Cerebellar nuclear complex (tissue), 1 donor: Measurements from ENCODE around the gene XRN2.
"Not testable (repeated sequence)": the region's sequence is repeated elsewhere in the genome, so short reads cannot be mapped to it uniquely, and the experiment has no call there.

Source experiments
- DNase-seq, 2 experiments: peaks; one replicate each; lab custom pipeline; 2025; lab: John Stamatoyannopoulos, UW

The XRN2 gene

GRCh38 chr20:21387528-21387927, 84.4 kb downstream of the XRN2 start:
- no peak for DNase-seq

DNA sequence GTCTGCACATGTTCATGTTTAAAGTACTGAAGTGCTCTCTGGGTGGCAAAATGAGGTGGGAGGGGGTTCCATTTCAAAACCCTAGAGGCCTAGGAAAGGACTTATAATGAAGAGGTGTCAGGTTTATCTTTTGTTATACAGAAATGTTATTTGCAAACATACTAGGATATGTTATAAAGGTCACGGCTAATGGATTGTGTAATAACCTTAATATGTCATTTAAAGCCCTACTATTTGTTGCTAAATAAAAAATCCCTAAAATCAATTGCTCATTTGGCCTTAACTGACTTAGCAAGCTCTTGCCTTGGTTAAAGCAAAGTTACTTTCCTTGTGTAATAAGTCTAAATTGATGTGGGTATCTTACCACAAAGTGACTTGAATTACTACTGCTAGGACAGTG, 85.4 kb downstream of the XRN2 start:
- DNase-seq = no peak

GRCh38 chr20:21389368-21389767, 86.2 kb downstream of the XRN2 start:
- DNase-seq = no peak

- no peak for DNase-seq
These were observed 87.6 kb downstream of the XRN2 start for GRCh38 chr20:21390768-21391167.

DNA sequence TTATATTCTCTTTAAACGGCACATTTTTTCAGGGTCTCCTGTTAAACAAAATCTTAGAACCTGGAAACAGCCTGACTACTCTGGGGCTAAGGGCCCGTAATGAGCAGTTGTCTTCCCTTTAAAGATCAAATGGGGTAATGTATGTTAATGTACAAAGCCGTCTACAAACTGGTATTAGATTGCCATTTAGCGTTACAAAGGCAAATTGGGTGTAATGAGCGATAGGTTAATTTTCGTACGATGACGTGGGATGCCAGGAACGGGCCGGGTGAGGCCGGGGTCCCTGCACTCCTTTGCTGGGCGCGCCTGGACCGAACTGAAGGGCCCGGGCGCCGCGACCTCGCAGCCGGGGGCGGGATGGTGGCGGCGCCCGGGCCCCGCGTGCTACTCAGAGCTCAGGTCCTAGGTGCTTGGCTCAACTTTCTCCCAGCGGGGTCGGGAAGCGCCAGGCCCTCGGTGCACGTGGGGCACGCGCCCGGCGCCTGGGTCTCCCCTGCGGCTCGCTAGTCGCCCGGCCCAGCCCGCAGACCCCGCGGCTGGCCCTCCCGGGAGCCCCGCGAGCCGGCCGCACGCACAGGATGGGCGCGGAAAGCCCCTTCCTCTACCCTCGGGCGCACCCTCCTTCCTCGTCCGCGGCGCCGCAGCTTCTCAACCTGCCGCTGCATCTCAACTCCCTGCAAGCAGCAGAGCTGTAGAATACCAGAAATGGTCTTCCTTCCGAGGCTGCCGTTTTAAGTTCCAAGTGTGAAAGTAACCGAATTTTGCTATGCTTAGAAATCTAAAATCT, 88.2 kb downstream of the XRN2 start:
- no peak for DNase-seq

GRCh38 chr20:21391972-21392352, 88.8 kb downstream of the XRN2 start:
- DNase-seq = no peak

DNA sequence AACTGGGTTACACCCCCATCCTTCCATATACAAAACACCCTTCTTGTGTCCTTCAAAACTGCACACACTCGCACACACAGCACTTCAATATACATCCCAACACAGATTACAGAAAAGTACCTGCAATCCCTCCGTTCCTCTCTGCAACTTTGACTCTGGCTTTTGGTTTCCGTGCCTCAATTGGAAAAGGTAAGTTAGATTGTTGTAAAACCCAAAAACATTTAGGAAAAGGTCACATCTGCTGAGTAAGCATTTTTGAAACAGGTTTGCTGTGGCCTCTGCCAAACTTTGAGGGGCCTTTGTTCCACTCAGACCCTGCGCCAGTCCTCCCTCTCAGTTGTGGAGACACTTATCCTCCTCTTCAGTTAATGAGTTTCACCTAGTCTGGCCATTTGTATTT, 90.0 kb downstream of the XRN2 start:
- no peak for DNase-seq

DNA sequence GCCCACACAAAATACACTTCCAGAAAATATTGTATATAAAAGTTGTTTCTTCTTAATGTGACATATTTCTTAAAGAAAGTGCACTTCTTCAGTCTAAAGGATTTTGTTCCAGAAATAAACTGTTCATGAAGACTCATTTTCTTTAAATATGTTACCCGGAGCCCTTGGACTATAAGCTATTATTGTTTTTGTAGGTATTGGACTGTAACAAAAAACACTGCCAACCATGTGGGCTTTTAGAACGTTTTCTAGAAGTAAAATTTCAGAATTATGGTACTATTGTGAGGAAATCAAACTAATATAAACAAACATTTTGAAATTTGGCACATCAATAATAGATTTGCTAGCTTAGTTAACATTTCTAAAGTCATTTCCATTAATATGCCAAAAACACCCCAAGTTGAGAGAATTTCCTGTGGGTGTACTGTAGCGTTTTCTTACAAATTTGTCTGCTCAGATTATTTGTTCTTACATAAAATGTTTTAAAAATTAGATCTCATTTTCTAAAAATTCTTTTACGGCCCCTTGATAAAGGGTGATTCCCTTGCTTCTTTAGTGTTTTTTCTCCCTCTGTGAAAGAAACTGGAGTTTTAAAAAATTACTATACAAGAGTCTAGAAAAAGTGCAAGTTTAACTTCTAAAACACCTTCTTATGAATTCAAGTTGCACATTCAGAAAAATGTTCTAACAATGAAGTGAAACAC, 90.8 kb downstream of the XRN2 start:
- DNase-seq = no peak

DNA sequence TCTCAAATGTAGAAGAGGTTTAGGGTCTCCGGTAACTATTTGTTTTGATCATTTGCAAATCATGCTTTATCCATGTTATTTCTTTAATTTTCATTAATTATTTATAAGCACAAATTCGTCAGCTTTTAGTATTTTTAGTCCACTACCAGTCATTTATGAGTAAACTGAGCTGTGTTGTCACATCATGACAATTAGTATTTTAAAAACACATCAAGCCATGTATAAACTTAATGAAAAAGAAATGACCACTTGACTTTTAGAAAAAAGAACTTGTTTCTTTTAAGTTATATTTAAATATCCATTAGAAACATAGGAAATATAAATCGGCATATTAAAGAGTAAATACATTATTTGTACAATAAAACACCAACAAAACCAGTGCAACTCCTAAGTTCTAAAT, 91.4 kb downstream of the XRN2 start:
- no peak for DNase-seq

DNA sequence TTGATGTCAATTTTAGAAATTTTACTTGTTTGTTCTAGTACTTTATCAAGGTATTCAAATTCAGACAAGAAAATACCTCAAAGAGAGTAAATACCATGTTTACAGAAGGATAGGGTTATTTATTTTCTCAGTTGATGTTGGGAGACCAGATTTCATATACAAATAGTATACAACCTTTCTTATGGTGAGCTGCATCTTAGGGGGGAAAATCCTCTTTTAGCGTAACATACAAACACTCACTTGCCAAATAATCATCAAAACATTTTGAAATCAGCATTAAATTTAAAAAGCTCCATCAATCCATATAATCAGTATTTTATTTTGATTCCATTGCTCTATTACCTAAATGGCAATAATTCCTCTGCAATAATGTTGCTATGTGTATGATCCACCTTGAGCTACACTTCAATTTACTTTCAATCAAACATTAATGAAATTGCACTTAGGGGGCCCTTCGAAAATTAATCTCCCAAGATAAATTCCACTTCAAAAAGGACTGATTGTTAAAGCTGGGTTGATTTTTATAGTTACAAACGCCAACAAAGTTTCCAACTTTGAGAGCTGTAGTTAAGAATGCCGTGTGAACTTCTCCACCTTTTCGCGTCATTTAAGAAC, 92.0 kb downstream of the XRN2 start:
- no peak for DNase-seq

DNA sequence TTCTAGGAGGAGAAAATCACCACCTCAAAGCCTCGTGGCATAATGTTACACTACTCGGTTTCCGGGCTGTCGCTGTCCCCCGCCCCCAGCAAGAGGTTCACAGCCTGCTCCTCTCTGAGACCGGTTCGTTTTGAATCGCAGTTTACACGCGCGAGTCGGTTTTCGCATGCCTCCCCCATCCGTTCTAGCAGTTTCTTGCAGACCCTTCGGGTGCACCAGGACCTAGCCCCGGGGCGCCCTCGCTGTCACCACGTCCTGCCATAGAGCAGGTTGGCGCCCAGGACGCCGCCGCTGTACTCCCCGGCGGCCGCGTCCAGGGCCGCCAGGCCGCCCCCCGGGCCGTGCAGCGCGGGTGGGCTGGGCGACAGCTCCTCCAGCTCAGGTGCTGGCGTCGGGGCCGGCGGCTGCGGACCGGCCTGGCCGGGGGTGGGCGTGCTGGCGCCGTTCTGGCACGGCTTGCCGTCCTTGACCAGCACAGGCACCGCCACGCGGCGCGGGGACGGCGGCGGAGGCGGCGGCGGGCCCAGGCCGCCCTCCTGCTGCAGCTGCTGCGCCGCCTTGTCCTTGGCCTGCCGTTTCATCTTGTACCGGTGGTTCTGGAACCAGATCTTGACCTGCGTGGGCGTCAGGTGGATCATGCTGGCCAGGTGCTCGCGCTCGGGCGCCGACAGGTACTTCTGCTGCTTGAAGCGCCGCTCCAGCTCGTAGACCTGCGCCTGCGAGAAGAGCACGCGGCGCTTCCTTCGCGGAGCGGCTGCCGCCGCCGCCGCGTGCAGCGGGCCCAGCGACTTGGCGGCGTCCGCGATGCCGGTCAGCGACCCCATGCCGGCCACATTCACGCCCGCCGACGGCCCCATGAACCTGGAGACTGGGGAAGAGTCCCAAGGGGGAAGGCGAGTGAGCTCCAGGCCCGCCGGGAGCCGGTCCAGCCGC, 92.8 kb downstream of the XRN2 start:
- DNase-seq = no peak

DNA sequence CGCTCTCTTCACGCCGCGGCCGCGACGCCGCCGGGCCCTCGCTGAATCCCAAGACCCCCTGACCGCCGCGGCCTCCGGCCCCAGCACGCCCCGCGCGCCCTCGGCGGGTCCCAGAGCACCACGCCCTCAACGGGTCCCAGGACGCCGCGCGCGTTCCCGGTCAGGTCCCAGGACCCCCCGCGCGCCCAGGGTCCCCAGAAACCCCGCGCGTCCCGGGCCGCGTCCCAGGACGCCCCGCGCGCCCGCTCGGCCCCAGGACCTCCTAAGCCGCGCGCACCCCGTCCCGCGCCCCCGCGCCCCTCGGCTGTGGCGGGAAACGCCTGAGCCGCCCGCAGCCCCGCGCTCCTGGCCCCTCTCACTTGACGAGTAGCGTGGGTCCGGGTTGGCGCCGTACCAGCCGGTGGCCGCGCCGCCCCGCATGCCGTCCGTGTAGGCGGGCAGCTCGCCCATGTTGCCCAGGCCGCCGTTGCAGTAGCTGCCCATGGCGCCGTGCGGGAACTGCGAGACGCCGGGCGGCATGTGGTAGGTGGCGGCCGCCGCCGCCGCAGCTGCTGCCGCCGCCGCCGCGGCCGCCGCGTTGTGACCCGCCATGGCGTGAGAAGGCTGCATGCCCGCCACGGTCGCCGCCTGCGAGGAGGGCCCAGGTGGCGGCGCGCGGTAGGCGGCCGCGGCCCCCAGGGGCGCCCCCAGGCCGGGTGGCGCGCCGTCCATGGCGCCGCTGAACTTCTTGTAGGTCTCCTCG, 93.6 kb downstream of the XRN2 start:
- no peak for DNase-seq

DNA sequence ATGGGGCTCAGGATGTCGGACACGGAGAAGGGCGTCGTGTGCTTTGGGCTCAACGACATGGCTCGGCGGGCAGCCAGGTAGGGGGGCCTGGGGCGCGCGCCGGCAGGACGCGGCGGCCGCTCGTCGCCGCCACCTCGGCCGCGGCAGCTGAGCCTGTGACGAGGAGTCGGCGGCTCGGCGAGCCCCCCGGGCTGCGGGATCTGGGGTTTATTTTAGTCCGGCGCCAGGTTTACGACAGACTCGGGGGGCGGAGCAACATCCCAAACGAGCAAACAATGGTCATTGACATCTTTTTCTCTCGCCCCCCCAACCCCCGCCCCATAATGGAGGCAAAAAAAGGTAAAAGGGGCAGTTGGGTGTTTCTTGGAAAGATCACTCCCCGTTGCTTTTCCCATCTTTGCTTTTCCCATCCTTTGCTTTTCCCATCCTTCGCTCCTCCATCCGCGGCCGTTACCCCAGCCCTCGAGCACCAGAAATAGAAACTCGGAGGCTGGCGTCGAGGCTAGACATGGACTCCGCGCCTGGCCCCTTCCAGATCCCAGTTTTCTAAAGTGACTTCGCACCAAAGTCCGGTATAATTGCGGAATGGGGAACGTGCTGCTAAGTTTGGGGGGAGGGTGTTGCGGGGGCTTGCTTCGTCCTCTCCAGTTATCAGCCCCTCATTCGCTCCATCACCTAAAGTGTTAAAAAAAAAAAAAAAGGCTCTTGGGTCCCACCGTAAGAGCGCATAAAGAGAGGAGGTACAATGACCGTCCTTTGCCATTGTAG, 94.4 kb downstream of the XRN2 start, which contains the start of gene NKX2-4:
Gene NKX2-4, minus strand, starts transcription at position 186 of the 768 bp plus-strand sequence. Its CDS starts 127 bp downstream, at position 59.
- no peak for DNase-seq

GRCh38 chr20:21398109-21399004, 95.2 kb downstream of the XRN2 start:
- DNase-seq = no peak

GRCh38 chr20:21399005-21399475, 95.9 kb downstream of the XRN2 start:
- DNase-seq = no peak

DNA sequence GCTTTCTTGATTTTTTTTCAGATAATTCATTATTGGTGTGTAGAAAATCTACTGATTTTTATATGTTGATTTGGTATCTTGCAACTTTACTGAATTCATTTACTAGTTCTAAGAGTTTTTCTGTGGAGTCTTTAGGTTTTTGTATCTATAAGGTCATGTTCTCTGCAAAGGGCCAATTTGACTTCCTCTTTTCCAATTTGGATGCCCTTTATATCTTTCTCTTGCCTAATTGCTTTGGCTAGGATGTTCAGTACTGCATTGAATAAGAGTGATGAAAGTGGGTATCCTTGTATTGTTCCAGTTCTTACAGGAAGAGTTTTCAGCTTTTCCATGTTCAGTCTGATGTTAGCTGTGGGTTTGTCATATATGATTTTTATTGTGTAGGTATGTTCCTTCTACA, 108.6 kb downstream of the XRN2 start:
- DNase-seq = no peak

DNA sequence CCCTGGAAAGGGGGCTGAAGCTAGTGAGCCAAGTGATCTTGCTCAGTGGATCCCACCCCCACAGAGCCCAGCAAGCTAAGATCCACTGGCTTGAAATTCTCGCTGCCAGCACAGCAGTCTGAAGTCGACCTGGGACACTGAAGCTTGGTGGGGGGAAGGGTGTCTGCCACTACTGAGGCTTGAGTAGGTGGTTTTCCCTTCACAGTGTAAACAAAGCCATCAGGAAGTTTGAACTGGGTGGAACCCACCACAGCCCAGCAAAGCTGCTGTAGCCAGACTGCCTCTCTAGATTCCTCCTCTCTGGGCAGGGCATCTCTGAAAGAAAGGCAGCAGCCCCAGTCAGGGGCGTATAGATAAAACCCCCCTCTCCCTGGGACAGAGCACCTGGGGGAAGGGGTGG, 110.9 kb downstream of the XRN2 start:
- not testable (repeated sequence) for DNase-seq

DNA sequence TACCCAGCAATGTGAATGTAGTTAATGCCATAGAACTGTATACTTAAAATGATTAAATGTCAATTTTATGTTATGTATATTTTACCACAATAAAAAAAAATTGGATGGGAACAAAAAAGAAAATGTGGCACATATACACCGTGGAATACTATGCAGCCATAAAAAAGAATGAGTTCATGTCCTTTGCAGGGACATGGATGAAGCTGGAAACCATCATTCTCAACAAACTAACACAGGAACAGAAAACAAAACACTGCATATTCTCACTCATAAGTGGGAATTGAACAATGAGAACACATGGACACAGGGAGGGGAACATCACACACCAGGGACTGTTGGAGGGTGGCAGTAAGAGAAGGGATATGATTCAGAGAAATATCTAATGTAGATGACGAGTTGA, 116.0 kb downstream of the XRN2 start:
- not testable (repeated sequence) for DNase-seq

DNA sequence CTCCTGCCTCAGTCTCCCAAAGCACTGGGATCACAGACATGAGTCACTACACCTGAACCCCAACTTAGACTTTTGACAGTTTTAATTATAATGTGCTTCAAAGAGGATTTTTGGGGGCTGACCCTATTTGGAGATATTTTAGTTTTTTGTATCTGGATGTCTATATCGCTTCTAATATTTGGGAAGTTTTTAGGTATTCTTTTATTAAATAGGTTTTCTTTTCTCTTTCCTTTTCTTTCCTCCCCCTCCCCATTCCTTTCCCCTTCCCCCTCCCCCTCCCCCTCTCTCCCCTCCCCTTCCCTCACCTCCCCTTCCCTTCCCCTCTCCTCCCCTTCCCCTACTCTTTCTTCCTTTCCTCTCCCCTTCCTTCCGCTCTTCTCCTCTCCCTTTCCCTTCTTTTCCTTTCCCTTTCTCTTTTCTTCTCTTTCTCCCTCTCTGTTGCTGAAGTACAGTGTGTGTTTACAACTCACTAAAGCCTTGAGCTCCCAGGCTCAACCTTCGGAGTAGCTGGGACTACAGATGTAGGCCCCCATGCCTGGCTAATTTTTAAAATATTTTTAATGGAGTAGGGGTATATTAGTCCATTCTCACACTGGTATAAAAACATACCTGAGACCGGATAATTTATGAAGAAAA, 118.6 kb downstream of the XRN2 start:
- no peak for DNase-seq
